Activated CD4-positive, alpha-beta T cell treated with anti-CD3 and anti-CD28 coated beads for 48 hours (primary cell): ENCODE results near the gene FAM234B.

Experiments used
- DNase-seq: peaks from one replicate; pipeline ENCODE4 v3.0.0-alpha.2; 2020

Gene FAM234B

GRCh38 chr12:13124656-13125505 is 80.7 kb downstream of the FAM234B start:
- no peak for DNase-seq

DNA sequence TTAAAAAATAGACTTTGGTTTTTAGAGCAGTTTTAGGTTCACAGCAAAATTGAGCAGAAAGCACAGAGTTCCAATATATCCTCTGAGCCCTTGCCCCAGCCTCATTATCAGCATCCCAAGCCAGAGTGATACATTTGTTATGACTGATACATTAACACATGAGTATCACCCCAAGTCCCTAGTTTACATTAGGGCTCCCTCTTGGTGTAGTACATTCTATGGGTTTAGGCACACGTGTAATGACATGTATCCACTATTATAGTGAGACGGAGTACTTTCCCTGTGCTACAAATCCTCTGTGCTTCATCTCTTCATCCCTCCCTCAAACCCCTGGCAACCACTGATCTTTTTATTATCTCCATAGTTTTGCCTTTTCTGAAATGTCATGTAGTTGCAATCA is 81.8 kb downstream of the FAM234B start:
- no peak for DNase-seq

GRCh38 chr12:13126494-13126893 is 82.3 kb downstream of the FAM234B start:
- no peak for DNase-seq

DNA sequence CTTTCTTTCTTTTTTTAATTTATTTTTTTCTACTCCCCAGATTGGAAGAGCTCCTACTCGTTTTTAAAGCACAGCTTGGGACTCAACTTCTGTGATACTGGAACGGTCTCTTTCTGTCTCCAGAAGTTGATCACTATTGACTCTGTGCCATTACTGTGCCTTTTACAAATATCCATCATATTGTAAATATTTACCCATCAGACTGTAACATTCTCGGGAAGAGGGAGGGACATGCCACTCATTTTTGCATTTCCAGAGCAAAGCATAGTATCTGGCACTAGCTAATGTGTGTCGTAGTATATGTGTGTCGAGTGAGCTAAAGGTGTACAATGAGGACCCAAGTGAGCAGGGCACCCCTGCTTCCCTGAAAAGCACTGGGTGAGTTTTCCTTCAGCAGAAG is 83.3 kb downstream of the FAM234B start:
- no peak for DNase-seq

DNA sequence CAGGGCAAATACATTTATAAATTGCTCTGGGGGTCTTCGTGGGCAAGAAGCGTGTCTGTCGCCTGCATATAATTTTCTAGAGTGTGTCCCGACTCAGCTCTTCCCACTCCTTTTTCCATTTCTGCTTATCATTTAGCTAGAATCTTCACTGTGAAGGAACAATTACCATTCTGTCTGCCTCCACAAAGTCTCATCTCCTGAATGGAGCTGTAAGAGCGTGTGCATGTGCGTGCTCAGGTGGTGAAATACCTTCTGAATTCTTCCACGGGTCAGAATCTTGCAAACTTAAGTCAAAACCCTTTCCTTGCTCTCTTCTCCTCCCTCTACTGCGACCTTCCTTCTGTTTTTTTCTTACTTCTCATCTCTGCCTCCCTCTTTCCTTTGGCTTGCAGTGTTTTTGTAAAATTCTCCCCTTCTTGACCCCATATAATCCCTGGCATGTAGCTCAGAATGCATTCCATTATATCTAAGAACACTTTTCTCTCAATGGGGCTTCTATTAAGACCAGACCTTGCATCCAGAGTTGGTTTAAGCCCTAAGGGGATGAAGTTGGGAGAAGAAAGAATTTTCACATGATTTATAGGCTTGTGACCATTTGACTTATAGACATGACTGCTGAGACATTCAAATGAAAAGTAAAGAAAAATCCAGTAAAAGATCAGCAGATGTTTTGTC is 84.2 kb downstream of the FAM234B start:
- DNase-seq, result no peak

GRCh38 chr12:13130981-13131380 is 86.8 kb downstream of the FAM234B start:
- no peak for DNase-seq
